ENCODE results near the gene QRICH1. TPM values are rescaled to one million over a fixed set of nuclear protein-coding genes. Genes with fewer than 3 reads are reported as not detected.

Gene QRICH1
- total and polyA plus RNA-seq, 2 of the 13 experiments (the other 11 are each of a cell fraction or from before 2014, with no cell fraction given), result 52.6 to 102 TPM

GRCh38 chr3:49132437-49133225 lies 38.8 kb upstream of the QRICH1 start, which contains the start of gene LAMB2 (continued):
- no peak for TF ChIP-seq TBX3 (IDR thresholded peaks at IDR 0.05; ENCODE audit: borderline replicate concordance)
- TF ChIP-seq ZNF343 (CRISPR knock-in tag; IDR thresholded peaks at IDR 0.05), result peak; percentile 46; the same call in 1 of the 2 replicates
- TF ChIP-seq ZNF816 (CRISPR knock-in tag; IDR thresholded peaks at IDR 0.05; ENCODE audit: borderline replicate concordance), result peak; percentile 73; the same call in 1 of the 2 replicates
- peak; percentile 52 to 82; a peak in 2 of 4 replicates for TF ChIP-seq POLR2A (IDR thresholded peaks at IDR 0.05; ENCODE audit: insufficient read depth in 1 of 2, low read depth in 2 of 2, low read length in 2 of 2)
- TF ChIP-seq SMAD3 (CRISPR knock-in tag; IDR thresholded peaks at IDR 0.05), result peak; percentile 45; the same call in 1 of the 2 replicates
- TF ChIP-seq, protein P1, sequence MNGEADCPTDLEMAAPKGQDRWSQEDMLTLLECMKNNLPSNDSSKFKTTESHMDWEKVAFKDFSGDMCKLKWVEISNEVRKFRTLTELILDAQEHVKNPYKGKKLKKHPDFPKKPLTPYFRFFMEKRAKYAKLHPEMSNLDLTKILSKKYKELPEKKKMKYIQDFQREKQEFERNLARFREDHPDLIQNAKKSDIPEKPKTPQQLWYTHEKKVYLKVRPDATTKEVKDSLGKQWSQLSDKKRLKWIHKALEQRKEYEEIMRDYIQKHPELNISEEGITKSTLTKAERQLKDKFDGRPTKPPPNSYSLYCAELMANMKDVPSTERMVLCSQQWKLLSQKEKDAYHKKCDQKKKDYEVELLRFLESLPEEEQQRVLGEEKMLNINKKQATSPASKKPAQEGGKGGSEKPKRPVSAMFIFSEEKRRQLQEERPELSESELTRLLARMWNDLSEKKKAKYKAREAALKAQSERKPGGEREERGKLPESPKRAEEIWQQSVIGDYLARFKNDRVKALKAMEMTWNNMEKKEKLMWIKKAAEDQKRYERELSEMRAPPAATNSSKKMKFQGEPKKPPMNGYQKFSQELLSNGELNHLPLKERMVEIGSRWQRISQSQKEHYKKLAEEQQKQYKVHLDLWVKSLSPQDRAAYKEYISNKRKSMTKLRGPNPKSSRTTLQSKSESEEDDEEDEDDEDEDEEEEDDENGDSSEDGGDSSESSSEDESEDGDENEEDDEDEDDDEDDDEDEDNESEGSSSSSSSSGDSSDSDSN (CRISPR knock-in tag; IDR thresholded peaks at IDR 0.05), result peak; percentile 67
- TF ChIP-seq HOXA5 (CRISPR knock-in tag; IDR thresholded peaks at IDR 0.05), result peak; percentile 76
- TF ChIP-seq, protein P2, sequence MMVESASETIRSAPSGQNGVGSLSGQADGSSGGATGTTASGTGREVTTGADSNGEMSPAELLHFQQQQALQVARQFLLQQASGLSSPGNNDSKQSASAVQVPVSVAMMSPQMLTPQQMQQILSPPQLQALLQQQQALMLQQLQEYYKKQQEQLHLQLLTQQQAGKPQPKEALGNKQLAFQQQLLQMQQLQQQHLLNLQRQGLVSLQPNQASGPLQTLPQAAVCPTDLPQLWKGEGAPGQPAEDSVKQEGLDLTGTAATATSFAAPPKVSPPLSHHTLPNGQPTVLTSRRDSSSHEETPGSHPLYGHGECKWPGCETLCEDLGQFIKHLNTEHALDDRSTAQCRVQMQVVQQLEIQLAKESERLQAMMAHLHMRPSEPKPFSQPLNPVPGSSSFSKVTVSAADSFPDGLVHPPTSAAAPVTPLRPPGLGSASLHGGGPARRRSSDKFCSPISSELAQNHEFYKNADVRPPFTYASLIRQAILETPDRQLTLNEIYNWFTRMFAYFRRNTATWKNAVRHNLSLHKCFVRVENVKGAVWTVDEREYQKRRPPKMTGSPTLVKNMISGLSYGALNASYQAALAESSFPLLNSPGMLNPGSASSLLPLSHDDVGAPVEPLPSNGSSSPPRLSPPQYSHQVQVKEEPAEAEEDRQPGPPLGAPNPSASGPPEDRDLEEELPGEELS (CRISPR knock-in tag; IDR thresholded peaks at IDR 0.05), result peak; percentile 45; the same call in 1 of the 2 replicates
- TF ChIP-seq, protein P3, sequence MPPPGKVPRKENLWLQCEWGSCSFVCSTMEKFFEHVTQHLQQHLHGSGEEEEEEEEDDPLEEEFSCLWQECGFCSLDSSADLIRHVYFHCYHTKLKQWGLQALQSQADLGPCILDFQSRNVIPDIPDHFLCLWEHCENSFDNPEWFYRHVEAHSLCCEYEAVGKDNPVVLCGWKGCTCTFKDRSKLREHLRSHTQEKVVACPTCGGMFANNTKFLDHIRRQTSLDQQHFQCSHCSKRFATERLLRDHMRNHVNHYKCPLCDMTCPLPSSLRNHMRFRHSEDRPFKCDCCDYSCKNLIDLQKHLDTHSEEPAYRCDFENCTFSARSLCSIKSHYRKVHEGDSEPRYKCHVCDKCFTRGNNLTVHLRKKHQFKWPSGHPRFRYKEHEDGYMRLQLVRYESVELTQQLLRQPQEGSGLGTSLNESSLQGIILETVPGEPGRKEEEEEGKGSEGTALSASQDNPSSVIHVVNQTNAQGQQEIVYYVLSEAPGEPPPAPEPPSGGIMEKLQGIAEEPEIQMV (CRISPR knock-in tag; IDR thresholded peaks at IDR 0.05; ENCODE audit: low read depth), result no peak
- no peak for TF ChIP-seq IRF1 (CRISPR knock-in tag; IDR thresholded peaks at IDR 0.05; ENCODE audit: low read depth)
- TF ChIP-seq HOMEZ (CRISPR knock-in tag; IDR thresholded peaks at IDR 0.05; ENCODE audit: low read depth), result 0 out of 2 replicates have a peak, but pooled peaks have one; percentile 8
- 0 out of 2 replicates have a peak, but pooled peaks have one; percentile 65 for TF ChIP-seq ZNF569 (CRISPR knock-in tag; IDR thresholded peaks at IDR 0.05; ENCODE audit: borderline replicate concordance)
- TF ChIP-seq RARA (CRISPR knock-in tag; IDR thresholded peaks at IDR 0.05), result no peak
- TF ChIP-seq, protein P4, sequence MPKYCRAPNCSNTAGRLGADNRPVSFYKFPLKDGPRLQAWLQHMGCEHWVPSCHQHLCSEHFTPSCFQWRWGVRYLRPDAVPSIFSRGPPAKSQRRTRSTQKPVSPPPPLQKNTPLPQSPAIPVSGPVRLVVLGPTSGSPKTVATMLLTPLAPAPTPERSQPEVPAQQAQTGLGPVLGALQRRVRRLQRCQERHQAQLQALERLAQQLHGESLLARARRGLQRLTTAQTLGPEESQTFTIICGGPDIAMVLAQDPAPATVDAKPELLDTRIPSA (CRISPR knock-in tag; IDR thresholded peaks at IDR 0.05; ENCODE audit: borderline replicate concordance), result no peak
- no peak for TF ChIP-seq ZBTB1 (CRISPR knock-in tag; IDR thresholded peaks at IDR 0.05; ENCODE audit: borderline replicate concordance)
- 0 out of 2 replicates have a peak, but pooled peaks have one; percentile 62 for TF ChIP-seq ZNF850 (CRISPR knock-in tag; conservative IDR thresholded peaks at IDR 0.05)
- TF ChIP-seq GABPA (IDR thresholded peaks at IDR 0.05; ENCODE audit: low read depth, low read length), result peak; percentile 19; the same call in 1 of the 2 replicates
- peak; percentile 9 for TF ChIP-seq GABPA (CRISPR knock-in tag; IDR thresholded peaks at IDR 0.05; ENCODE audit: low read depth)

All from HepG2 (cell line).